IMR-90 (cell line): ENCODE measurements around the gene ZBTB25. TPM values are rescaled to one million over a fixed set of nuclear protein-coding genes. Genes with fewer than 3 reads are reported as not detected.

ENCODE experiments used
- CHD1 ChIP-seq: IDR thresholded peaks from 2 replicates; pipeline ENCODE4 v1.6.1; 2012; ENCODE audit warnings: low read depth, low read length, improper control_type of control experiment
- MAZ ChIP-seq: IDR thresholded peaks from 2 replicates; pipeline ENCODE4 v1.6.1; 2012; ENCODE audit warnings: low read depth, mild to moderate bottlenecking, low read length, improper control_type of control experiment, moderate library complexity, borderline replicate concordance
- POLR2A ChIP-seq: IDR thresholded peaks from 2 replicates; pipeline ENCODE4 v1.6.1; 2012; ENCODE audit warnings: mild to moderate bottlenecking, low read depth, low read length
- RAD21 ChIP-seq: IDR thresholded peaks from 2 replicates; pipeline ENCODE4 v1.6.1; 2012; ENCODE audit warnings: low read length, improper control_type of control experiment
- RCOR1 ChIP-seq: IDR thresholded peaks from 2 replicates; pipeline ENCODE4 v1.6.1; 2012; ENCODE audit warnings: mild to moderate bottlenecking, low read length, improper control_type of control experiment; ENCODE audit not compliant: insufficient replicate concordance
- SMC3 ChIP-seq: fragments of 150-350 bp; IDR thresholded peaks from 2 replicates; pipeline ENCODE4 v1.6.1; 2016; ENCODE audit warnings: low read depth, mild to moderate bottlenecking, antibody characterized with exemption, low read length, moderate library complexity
- polyA plus RNA-seq, 3 experiments: library from polyadenylated mRNA; depleted of rRNA; stranded (reverse); fragments of >200 nt; gene quantifications; 2 replicates each; pipeline ENCODE4 v1.2.3, GENCODE V29; 2012; ENCODE audit warnings: low replicate concordance in 1 of 3
- total RNA-seq: library from RNA; depleted of rRNA; stranded (reverse); fragments of >200 nt; gene quantifications from 2 replicates; pipeline ENCODE4 v1.2.3, GENCODE V29; 2012

ZBTB25 gene
- total and polyA plus RNA-seq, 2 of the 4 experiments (the other 2 are of a cell fraction) = 4.4 to 6.6 TPM

GRCh38 chr14:64540208-64541202 is 36.9 kb upstream of the ZBTB25 start, which contains the start of gene HSPA2 (continued):
- TF ChIP-seq RCOR1 (no peak), MAZ (peak; percentile 91), CHD1 (no peak), POLR2A (peak; percentile 98), RAD21 (peak; percentile 78), SMC3 (peak; percentile 86)
